Stimulated activated CD8-positive, alpha-beta memory T cell treated with anti-CD3 and anti-CD28 coated beads, Interleukin-2, amount 100 ng/mL, for 1 hour (primary cell): Measurements from ENCODE around the gene CLINT1.
"Not testable (repeated sequence)": the region's sequence is repeated elsewhere in the genome, so short reads cannot be mapped to it uniquely, and the experiment has no call there.

ENCODE experiments used
- DNase-seq, 2 donors: peaks; one replicate each; pipeline ENCODE4 v3.0.0-alpha.2; 2020; ENCODE audit warnings: low read depth in 2 of 2

CLINT1 gene

GRCh38 chr5:157858527-157859226, at the start of gene CLINT1:
CLINT1 (minus strand) TSS chr5:157859145; CDS start chr5:157858970, 175 bp downstream.
- DNase-seq: peak; percentile 76 to 79

GRCh38 chr5:157908459-157908858, 49.5 kb upstream of the CLINT1 start:
- no peak for DNase-seq

- DNase-seq: no peak
Observed at GRCh38 chr5:157907479-157907878, 48.5 kb upstream of the CLINT1 start.

GRCh38 chr5:157903117-157903450, 44.1 kb upstream of the CLINT1 start:
- no peak for DNase-seq

- no peak for DNase-seq
Observed at GRCh38 chr5:157902449-157903116, 43.6 kb upstream of the CLINT1 start.

GRCh38 chr5:157900644-157901043, 41.7 kb upstream of the CLINT1 start:
- DNase-seq: no peak

GRCh38 chr5:157893611-157894010, 34.7 kb upstream of the CLINT1 start:
- no peak for DNase-seq

GRCh38 chr5:157892974-157893373, 34.0 kb upstream of the CLINT1 start:
- no peak for DNase-seq

- no peak for DNase-seq
Observed at GRCh38 chr5:157890836-157891597, 32.1 kb upstream of the CLINT1 start.

GRCh38 chr5:157888814-157889532, 30.0 kb upstream of the CLINT1 start:
- no peak for DNase-seq

GRCh38 chr5:157886796-157887380, 27.9 kb upstream of the CLINT1 start:
- no peak for DNase-seq

GRCh38 chr5:157885051-157885450, 26.1 kb upstream of the CLINT1 start:
- DNase-seq: not testable (repeated sequence)

GRCh38 chr5:157881498-157881897, 22.6 kb upstream of the CLINT1 start:
- not testable (repeated sequence) for DNase-seq

GRCh38 chr5:157877821-157878220, 18.9 kb upstream of the CLINT1 start:
- DNase-seq: no peak

GRCh38 chr5:157874861-157875260, 15.9 kb upstream of the CLINT1 start:
- DNase-seq: no peak

GRCh38 chr5:157870837-157871834, 12.2 kb upstream of the CLINT1 start:
- DNase-seq: no peak

- no peak for DNase-seq
Observed at GRCh38 chr5:157867751-157868387, 8.9 kb upstream of the CLINT1 start.

- no peak for DNase-seq
Observed at GRCh38 chr5:157866536-157866935, 7.6 kb upstream of the CLINT1 start.

- no peak for DNase-seq
Observed at GRCh38 chr5:157865781-157866180, 6.8 kb upstream of the CLINT1 start.

GRCh38 chr5:157864067-157864466, 5.1 kb upstream of the CLINT1 start:
- no peak for DNase-seq
